ENCODE measurements around the gene TALDO1.
A peak's percentile ranks its signal among the peaks of the same experiment; 100 is the strongest.

Gene TALDO1

GRCh38 chr11:788009-788640, 40.9 kb downstream of the TALDO1 start:
- FAIRE-seq = no peak
- TF ChIP-seq POLR2A (IDR thresholded peaks at IDR 0.05; ENCODE audit: low read depth, low read length) = no peak
- no peak for DNase-seq (ENCODE audit: insufficient read length, low spot score)

GRCh38 chr11:788953-789940, 42.0 kb downstream of the TALDO1 start:
- FAIRE-seq (no peak), DNase-seq (ENCODE audit: insufficient read length, low spot score) (no peak)
- no peak for TF ChIP-seq POLR2A (IDR thresholded peaks at IDR 0.05; ENCODE audit: low read depth, low read length)

DNA sequence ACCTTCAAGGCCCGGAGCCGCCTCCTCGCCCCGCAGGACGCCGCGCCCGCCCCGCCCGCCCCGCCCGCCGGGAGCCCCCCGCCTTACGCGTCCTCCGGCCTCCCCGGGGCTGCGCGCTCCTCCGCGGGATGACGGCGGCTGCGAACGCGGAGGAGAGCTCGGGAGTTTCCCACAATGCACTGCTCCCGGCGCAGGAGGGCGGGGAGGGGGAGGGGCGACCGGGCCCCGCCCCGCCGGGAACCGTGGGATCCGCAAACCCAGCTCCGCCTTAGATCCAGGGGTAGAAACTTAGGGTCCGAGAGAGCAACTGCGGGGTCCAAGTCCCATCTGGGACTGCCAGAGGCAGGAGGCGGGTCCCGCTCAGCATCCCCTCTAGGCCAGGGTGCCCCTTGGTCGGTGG, 42.7 kb downstream of the TALDO1 start, which contains the start of gene CEND1:
Gene CEND1, minus strand, starts transcription at position 148 of the 400 bp plus-strand sequence. CDS start 1,514 bp downstream, outside the sequence.
- TF ChIP-seq POLR2A (IDR thresholded peaks at IDR 0.05; ENCODE audit: low read depth, low read length) = no peak
- FAIRE-seq (no peak), DNase-seq (ENCODE audit: insufficient read length, low spot score) (no peak)

DNA sequence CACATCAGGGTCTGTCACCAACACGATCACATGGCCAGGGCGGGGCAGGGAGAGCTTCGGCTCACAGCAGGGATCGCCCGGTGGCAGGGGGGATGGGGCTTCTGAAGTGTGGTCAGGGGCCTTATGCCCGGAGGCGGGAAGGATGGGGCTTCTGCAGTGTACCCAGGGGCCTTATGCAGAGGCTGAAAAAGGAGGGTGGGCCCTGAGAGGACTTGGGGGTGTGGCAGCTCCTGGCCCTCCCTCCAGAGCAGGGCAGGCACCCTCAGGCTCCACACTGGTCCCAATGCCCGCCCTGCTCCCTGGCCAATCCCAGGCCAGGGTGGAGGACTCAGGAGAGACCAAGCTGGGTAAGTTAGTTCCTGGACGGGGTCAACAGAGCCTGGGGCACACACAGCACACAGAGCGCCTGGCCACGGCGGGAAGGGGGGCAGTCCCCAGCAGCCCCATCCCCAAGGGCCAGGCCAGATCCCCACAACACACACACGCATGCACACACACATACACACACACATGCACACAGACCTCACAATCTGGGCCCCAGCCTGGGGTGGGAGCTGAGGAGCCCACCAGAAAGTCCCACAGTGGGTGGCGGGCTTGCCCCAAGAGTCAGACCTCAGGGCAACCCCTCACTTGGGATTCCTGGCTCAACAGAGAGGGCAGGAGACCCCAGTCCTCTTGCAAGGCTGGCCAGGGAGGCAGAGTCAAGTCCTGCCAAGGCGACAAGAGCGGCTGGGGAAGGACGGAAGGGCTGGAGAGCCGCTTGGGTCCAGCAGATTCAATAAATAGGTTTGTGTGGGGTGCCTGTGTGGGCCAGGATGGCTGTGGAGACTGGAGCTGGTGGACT, 43.7 kb downstream of the TALDO1 start:
- FAIRE-seq (no peak), DNase-seq (ENCODE audit: insufficient read length, low spot score) (peak; percentile 90)
- TF ChIP-seq POLR2A (IDR thresholded peaks at IDR 0.05; ENCODE audit: low read depth, low read length) = 0 out of 2 replicates have a peak, but pooled peaks have one; percentile 17

DNA sequence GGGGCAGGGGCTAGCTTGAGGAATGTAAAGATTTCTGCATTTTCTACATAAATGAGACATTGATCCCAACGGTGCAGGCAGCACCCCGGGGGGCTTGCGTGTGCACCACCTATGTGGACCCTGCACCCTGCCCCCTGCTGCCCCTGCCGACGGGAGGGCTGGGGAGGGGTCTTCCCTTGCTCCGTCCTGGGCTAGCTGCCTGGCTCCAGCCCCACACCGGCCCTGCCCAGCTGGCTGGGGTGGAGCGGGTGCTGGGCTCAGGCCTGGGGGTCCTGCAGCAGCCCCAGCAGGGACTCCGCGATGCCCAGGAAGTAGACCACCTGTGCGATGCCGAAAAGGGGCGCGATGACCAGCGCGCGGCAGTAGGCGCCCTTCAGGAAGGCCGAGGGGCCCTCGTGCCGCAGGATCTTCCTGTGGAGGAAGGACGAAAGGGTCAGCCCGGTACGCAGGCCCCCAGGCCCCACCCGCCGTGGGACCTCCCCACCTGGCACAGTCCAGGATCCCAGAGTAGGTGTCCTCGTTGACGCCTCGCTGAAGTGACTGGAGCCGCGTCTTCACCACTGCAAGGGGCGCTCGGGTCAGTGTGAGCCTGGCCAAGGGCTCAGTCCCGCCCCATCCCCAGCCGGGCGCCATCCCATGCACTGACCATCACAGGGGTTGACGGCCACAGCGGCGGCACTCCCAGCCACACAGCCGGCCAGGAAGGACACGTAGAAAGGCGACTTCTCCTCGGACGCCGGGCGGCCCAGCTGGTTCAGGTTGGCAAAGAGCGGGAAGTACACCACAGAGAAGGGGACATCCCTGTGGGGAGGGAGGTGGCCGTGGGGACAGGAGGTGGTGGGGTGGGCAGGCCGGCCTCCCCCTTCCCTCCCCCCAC, 44.6 kb downstream of the TALDO1 start:
- no peak for TF ChIP-seq POLR2A (IDR thresholded peaks at IDR 0.05; ENCODE audit: low read depth, low read length)
- no peak for DNase-seq (ENCODE audit: insufficient read length, low spot score)
- FAIRE-seq = no peak

DNA sequence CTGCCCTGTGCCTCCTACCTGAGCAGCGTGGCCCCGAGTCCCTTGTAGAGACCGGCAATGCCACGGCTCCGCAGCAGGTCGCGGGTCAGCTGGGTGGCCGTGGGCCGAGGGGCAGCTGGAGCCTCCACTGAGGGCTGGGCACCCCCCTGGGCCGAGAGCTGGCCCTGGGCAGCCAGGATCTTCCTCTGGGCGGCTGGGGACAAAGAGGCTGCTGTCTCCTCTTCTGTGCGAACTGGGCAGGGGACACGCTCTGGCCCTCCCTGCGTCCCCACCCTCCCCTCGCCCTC, 45.2 kb downstream of the TALDO1 start:
- no peak for TF ChIP-seq POLR2A (IDR thresholded peaks at IDR 0.05; ENCODE audit: low read depth, low read length)
- FAIRE-seq = no peak
- no peak for DNase-seq (ENCODE audit: insufficient read length, low spot score)

DNA sequence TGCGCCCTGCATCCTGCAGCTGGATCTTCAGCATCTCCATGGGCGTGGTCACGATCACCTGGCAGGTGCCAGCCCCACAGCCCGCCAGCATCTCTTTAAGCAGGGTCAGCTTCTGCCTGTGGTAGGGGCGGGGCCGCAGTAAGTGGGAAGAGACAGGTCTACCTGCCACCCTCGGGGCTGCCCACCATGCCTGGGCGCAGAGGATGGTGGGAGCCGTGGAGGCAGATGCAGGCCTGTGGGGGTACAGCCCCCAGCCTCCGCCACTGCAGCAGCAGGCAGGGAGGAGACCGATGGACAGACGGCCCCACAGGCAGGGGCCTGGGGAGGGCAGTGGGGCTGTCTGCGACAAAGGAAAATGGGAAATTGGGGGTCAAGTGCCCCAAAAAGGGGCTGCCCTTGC, 45.6 kb downstream of the TALDO1 start:
- DNase-seq (ENCODE audit: insufficient read length, low spot score) (no peak), FAIRE-seq (no peak)
- TF ChIP-seq POLR2A (IDR thresholded peaks at IDR 0.05; ENCODE audit: low read depth, low read length) = no peak

DNA sequence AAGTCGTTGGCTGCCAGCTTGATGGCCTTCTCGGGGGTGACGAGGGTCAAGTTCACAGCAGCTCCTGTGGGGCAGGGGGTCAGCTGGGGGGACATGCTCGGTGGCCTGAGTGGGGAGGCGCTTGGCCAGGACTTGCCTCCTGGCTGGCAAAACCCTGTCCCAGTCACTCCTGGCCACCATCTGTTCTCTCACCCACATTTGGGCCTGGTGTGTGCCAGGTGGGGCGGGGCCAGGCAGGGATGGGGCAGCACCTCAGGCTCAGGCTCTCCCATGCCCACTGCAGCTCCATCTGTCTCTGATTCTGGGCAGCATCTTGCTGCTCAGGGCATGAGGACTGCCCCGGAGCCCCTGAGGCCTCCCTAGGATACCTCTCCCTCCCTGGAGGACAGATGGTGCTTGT, 46.3 kb downstream of the TALDO1 start:
- no peak for FAIRE-seq
- TF ChIP-seq POLR2A (IDR thresholded peaks at IDR 0.05; ENCODE audit: low read depth, low read length) = no peak
- DNase-seq (ENCODE audit: insufficient read length, low spot score) = no peak

GRCh38 chr11:794013-794765, 46.9 kb downstream of the TALDO1 start:
- FAIRE-seq (no peak), DNase-seq (ENCODE audit: insufficient read length, low spot score) (no peak)
- TF ChIP-seq POLR2A (IDR thresholded peaks at IDR 0.05; ENCODE audit: low read depth, low read length) = no peak

GRCh38 chr11:794766-795633, 47.7 kb downstream of the TALDO1 start:
- FAIRE-seq = no peak
- DNase-seq (ENCODE audit: insufficient read length, low spot score) = no peak
- TF ChIP-seq POLR2A (IDR thresholded peaks at IDR 0.05; ENCODE audit: low read depth, low read length) = no peak
